Ovary (tissue), 3 donors: ENCODE results near the gene TGM5.
A peak's percentile ranks its signal among the peaks of the same experiment; 100 is the strongest.

ENCODE experiments used
- CTCF ChIP-seq, 3 donors: fragments of 450-650 bp in 2 of 3; fragments of 200-600 bp in 1 of 3; IDR thresholded peaks; one replicate each; pipeline versions ENCODE4 v1.5.1 to v1.8.0; 2016 to 2022; ENCODE audit warnings: antibody characterized with exemption in 3 of 3, mild to moderate bottlenecking in 1 of 3
- POLR2A ChIP-seq: fragments of 450-650 bp; IDR thresholded peaks from one replicate; pipeline ENCODE4 v1.6.1; 2017; ENCODE audit warnings: antibody characterized with exemption, mild to moderate bottlenecking, moderate library complexity
- donor health status: DM: no; HTN: no; CAD: no.

GRCh38 chr15:43185157-43186002 lies 81.3 kb downstream of the TGM5 start, which contains the start of gene CCNDBP1:
- TF ChIP-seq POLR2A (peak; percentile 22), CTCF (IDR thresholded peaks at IDR 0.05) (no peak)
